Right hindlimb (tissue), 1 donor: ENCODE measurements around the gene MS4A4A.

Experiments
- DNase-seq: peaks from one replicate; pipeline ENCODE4 v3.0.0-alpha.2; 2018

MS4A4A gene

GRCh38 chr11:60303661-60304060 is 23.2 kb downstream of the MS4A4A start:
- DNase-seq = no peak

- no peak for DNase-seq
Measured at GRCh38 chr11:60305906-60306619, 25.6 kb downstream of the MS4A4A start.

GRCh38 chr11:60307507-60308195 is 27.2 kb downstream of the MS4A4A start:
- DNase-seq = no peak

GRCh38 chr11:60310407-60310998 is 30.0 kb downstream of the MS4A4A start:
- DNase-seq = no peak

- no peak for DNase-seq
Measured at GRCh38 chr11:60314635-60315321, 34.3 kb downstream of the MS4A4A start.

GRCh38 chr11:60315871-60316270 is 35.4 kb downstream of the MS4A4A start:
- no peak for DNase-seq

GRCh38 chr11:60316317-60316716 is 35.9 kb downstream of the MS4A4A start:
- DNase-seq = no peak

GRCh38 chr11:60318726-60319125 is 38.3 kb downstream of the MS4A4A start:
- no peak for DNase-seq

- DNase-seq = no peak
Measured at GRCh38 chr11:60321051-60321450, 40.6 kb downstream of the MS4A4A start.

GRCh38 chr11:60326955-60327354 is 46.5 kb downstream of the MS4A4A start, which contains the start of gene MS4A6E:
MS4A6E (plus strand) TSS chr11:60327255; CDS start chr11:60334896, 7,641 bp downstream.
- DNase-seq = no peak

GRCh38 chr11:60328460-60328859 is 48.0 kb downstream of the MS4A4A start:
- no peak for DNase-seq

GRCh38 chr11:60332846-60333245 is 52.4 kb downstream of the MS4A4A start:
- no peak for DNase-seq

GRCh38 chr11:60334005-60334620 is 53.6 kb downstream of the MS4A4A start:
- DNase-seq = peak; percentile 44

GRCh38 chr11:60336767-60337391 is 56.4 kb downstream of the MS4A4A start:
- DNase-seq = no peak

- no peak for DNase-seq
Measured at GRCh38 chr11:60338053-60338452, 57.6 kb downstream of the MS4A4A start.

GRCh38 chr11:60339356-60339755 is 58.9 kb downstream of the MS4A4A start:
- no peak for DNase-seq

GRCh38 chr11:60343094-60343704 is 62.7 kb downstream of the MS4A4A start:
- no peak for DNase-seq

GRCh38 chr11:60344146-60344545 is 63.7 kb downstream of the MS4A4A start:
- no peak for DNase-seq

- no peak for DNase-seq
Measured at GRCh38 chr11:60345489-60345888, 65.0 kb downstream of the MS4A4A start.

- no peak for DNase-seq
Measured at GRCh38 chr11:60347084-60347797, 66.8 kb downstream of the MS4A4A start.

- DNase-seq = no peak
Measured at GRCh38 chr11:60348116-60348515, 67.7 kb downstream of the MS4A4A start.
